ENCODE data around the gene KCNJ9. TPM values are rescaled to one million over a fixed set of nuclear protein-coding genes. Genes with fewer than 3 reads are reported as not detected.

Gene KCNJ9
- total RNA-seq, 2 donors from 2014 or later, result 0.08 TPM; not detected in 1

DNA sequence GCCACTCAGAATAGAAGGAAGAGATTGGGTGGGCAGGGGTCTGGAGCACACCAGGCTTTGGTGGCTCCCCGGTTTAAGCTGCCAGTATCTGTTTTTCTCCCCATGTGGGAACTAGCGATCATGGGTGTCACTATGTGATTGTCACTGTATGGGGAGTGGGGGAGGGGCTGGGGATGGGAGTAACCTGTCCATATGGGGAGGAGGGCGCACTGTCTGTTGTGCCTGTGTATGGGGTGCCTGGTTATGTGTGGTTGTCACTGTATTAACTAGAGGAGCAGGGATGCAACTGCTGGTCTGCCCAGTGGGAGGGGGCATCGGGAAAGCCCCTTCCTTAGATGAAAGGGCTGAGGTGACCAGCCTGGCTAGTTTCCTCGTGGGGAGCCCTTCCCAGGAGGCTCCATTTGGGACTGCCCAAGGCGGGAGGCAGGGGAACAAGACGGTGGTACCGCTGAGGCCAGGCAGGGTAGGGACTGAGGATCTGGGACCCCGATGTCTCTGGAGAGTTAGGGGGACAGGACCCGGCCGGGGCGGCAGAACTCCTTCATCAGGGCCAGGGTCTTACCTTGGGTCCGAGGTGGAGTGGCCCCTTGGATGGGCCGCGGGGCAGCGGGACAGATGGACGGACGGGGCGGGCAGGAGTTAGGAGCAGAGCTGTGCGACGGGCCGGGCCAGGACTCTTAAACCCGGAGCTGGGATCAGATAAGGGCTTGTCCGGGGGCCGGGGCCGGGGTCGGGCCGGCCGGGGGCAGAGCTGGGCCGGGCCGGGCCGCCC lies 11.7 kb upstream of the KCNJ9 start, which contains the start of gene KCNJ10:
Gene KCNJ10 (minus strand): TSS at position 701 of the 772 bp plus-strand sequence. CDS start 27,628 bp downstream, outside the sequence.
- no peak within 1 kb of the TSS for H3K27ac ChIP-seq
- H3K36me3 ChIP-seq, result no peaks in the 10 kb centered on the region

GRCh38 chr1:160070243-160071163 lies 10.8 kb upstream of the KCNJ9 start:
- TF ChIP-seq, protein P1, sequence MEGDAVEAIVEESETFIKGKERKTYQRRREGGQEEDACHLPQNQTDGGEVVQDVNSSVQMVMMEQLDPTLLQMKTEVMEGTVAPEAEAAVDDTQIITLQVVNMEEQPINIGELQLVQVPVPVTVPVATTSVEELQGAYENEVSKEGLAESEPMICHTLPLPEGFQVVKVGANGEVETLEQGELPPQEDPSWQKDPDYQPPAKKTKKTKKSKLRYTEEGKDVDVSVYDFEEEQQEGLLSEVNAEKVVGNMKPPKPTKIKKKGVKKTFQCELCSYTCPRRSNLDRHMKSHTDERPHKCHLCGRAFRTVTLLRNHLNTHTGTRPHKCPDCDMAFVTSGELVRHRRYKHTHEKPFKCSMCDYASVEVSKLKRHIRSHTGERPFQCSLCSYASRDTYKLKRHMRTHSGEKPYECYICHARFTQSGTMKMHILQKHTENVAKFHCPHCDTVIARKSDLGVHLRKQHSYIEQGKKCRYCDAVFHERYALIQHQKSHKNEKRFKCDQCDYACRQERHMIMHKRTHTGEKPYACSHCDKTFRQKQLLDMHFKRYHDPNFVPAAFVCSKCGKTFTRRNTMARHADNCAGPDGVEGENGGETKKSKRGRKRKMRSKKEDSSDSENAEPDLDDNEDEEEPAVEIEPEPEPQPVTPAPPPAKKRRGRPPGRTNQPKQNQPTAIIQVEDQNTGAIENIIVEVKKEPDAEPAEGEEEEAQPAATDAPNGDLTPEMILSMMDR (IDR thresholded peaks at IDR 0.05), result no peak
- Histone ChIP-seq H3K36me3 (no peaks in the 10 kb centered on the region), H3K27me3 (no peaks in the 10 kb centered on the region), H3K4me1 (peaks cover 0 to 12% of the 10 kb centered on the region in 2 donors), H3K9me3 (no peaks in the 10 kb centered on the region), H3K27ac (no peak overlapping the region), H3K4me3 (peak overlapping the region; percentile 44 to 57)
- DNase-seq (ENCODE audit: low spot score), result peak; percentile 79

More for the DNA sequence above, 11.7 kb upstream of the KCNJ9 start, which contains the start of gene KCNJ10:
- H3K4me1 ChIP-seq, result peaks cover 0 to 12% of the 10 kb centered on the region in 2 donors
- H3K4me3 ChIP-seq, result peak within 1 kb of the TSS; percentile 44 to 57
- no peak for DNase-seq (ENCODE audit: low spot score)
- H3K27me3 ChIP-seq, result no peaks in the 10 kb centered on the region
- TF ChIP-seq, protein P1 (IDR thresholded peaks at IDR 0.05), result no peak
- H3K9me3 ChIP-seq, result no peaks in the 10 kb centered on the region

DNA sequence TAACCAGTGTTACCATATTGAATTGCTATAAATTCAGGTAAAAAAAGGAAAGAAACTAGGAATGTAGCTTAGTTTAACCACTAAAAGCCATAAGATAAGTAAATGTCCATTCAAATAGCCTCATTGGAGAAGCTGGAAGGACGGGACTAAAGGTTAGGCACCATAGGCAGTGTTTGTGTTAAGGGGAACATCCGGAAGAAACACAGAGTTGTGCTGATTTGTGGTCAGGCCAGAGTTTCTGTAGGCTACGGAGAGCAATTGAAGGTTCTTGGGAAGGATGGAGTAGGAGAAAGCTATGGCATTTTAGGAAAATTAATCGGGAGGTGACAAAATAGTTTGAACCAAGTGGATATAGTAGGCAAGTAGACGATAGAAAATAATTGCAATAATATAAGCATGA lies 10.0 kb upstream of the KCNJ9 start:
- no peak overlapping the region for H3K27ac ChIP-seq
- no peaks in the 10 kb centered on the region for H3K9me3 ChIP-seq
- TF ChIP-seq, protein P1 (IDR thresholded peaks at IDR 0.05), result no peak
- no peak for DNase-seq (ENCODE audit: low spot score)
- no peaks in the 10 kb centered on the region for H3K36me3 ChIP-seq
- no peaks in the 10 kb centered on the region for H3K27me3 ChIP-seq
- H3K4me3 ChIP-seq, result no peak overlapping the region
- peaks cover 0 to 12% of the 10 kb centered on the region in 2 donors for H3K4me1 ChIP-seq

GRCh38 chr1:160074865-160075264 lies 6.5 kb upstream of the KCNJ9 start:
- no peaks in the 10 kb centered on the region for H3K27me3 ChIP-seq
- TF ChIP-seq, protein P1 (IDR thresholded peaks at IDR 0.05), result no peak
- H3K4me3 ChIP-seq, result no peak overlapping the region
- no peak overlapping the region for H3K27ac ChIP-seq
- no peaks in the 10 kb centered on the region for H3K36me3 ChIP-seq
- no peak for DNase-seq (ENCODE audit: low spot score)
- no peaks in the 10 kb centered on the region for H3K9me3 ChIP-seq
- peaks cover 0 to 8% of the 10 kb centered on the region in 2 donors for H3K4me1 ChIP-seq

- no peak for DNase-seq (ENCODE audit: low spot score)
- Histone ChIP-seq H3K4me3 (no peak overlapping the region), H3K27me3 (no peaks in the 10 kb centered on the region), H3K9me3 (no peaks in the 10 kb centered on the region), H3K36me3 (no peaks in the 10 kb centered on the region), H3K27ac (no peak overlapping the region), H3K4me1 (peaks cover 0 to 2% of the 10 kb centered on the region in 2 donors)
- TF ChIP-seq, protein P1 (IDR thresholded peaks at IDR 0.05), result no peak
Observed at GRCh38 chr1:160075836-160076235, 5.5 kb upstream of the KCNJ9 start.
